Effector memory CD8-positive, alpha-beta T cell (primary cell): ENCODE data around the gene SCGB3A2.
"Not testable (repeated sequence)": the region's sequence is repeated elsewhere in the genome, so short reads cannot be mapped to it uniquely, and the experiment has no call there.

Experiments used
- ATAC-seq: fragments of 150-1000 bp; cut with Tn5 transposase; replicated peaks from 2 replicates; pipeline ENCODE4 v1.10.0; 2021; ENCODE audit warnings: mild to moderate bottlenecking, moderate library complexity
- DNase-seq, 3 experiments: peaks; one replicate each; pipeline ENCODE4 v3.0.0; 2021
- H3K27ac Mint-ChIP-seq, 2 donors: one replicate each; pipeline ENCODE4 v1.8.0; 2022; ENCODE audit warnings: mild to moderate bottlenecking in 2 of 2, mixed read lengths in 2 of 2, moderate library complexity in 2 of 2
- H3K27me3 Mint-ChIP-seq, 2 donors: one replicate each; pipeline ENCODE4 v1.8.0; 2022; ENCODE audit warnings: mixed read lengths in 2 of 2
- H3K36me3 Mint-ChIP-seq: one replicate; pipeline ENCODE4 v1.8.0; 2022; ENCODE audit warnings: mild to moderate bottlenecking, moderate library complexity, mixed read lengths; ENCODE audit not compliant: insufficient read depth
- H3K4me1 Mint-ChIP-seq, 2 donors: one replicate each; pipeline ENCODE4 v1.8.0; 2022; ENCODE audit warnings: low read depth in 2 of 2, mixed read lengths in 2 of 2
- H3K4me3 Mint-ChIP-seq, 2 donors: one replicate each; pipeline ENCODE4 v1.8.0; 2022; ENCODE audit warnings: mild to moderate bottlenecking in 2 of 2, mixed read lengths in 2 of 2, moderate library complexity in 2 of 2
- H3K9me3 Mint-ChIP-seq, 2 donors: one replicate each; pipeline ENCODE4 v1.8.0; 2022; ENCODE audit warnings: mixed read lengths in 2 of 2

Gene SCGB3A2

DNA sequence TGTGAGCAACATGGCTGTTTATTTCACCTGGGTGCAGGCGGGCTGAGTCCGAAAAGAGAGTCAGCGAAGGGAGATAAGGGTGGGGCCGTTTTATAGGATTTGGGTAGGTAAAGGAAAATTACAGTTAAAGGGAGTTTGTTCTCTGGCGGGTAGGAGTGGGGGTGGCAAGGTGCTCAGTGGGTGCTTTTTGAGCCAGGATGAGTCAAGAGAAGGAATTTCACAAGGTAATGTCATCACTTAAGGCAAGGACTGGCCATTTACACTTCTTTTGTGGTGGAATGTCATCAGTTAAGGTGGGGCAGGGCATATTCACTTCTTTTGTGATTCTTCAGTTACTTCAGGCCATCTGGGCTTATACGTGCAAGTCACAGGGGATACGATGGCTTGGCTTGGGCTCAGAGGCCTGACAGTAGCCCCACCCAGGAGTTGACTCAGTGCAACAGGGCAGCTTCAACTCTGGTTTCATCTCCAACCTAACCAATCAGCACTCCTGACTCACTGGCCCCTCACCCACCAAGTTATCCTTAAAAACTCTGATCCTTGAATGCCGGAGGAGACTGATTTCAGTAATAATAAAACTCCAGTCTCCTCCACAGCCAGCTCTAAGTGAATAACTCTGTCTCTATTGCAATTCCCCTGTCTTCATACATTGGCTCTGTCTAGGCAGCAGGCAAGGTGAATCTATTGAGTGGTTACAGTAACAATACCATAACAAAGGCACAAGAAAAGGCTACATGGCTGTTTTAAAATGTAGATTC is 4.2 kb upstream of the SCGB3A2 start:
- not testable (repeated sequence) for DNase-seq, H3K27ac Mint-ChIP-seq, ATAC-seq, H3K4me3 Mint-ChIP-seq, H3K36me3 Mint-ChIP-seq, H3K9me3 Mint-ChIP-seq, H3K4me1 Mint-ChIP-seq
- peaks cover 39 to 40% of the 10 kb centered on the region in 2 donors for H3K27me3 Mint-ChIP-seq

DNA sequence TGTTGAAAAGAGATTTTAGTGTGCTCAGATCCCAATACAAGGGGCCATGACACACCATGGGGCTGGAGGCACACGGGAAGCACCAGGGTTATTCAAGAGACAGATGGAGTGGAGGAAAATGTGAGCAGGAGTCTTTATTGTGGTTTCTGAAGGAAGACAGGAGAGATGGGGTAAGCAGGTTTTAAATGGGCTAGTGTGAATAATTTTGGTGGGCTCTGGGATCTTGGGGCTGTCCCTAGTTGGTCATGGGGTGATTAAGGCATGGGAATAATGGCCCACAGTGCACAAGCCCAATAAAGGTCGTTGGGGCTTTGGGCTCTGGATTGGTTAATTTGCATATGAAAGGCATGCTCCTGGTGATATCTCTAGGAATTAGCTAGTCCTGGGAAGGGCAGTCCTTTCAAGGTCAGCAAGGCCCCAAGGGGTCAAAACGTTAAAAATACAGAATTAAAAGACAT is 3.6 kb upstream of the SCGB3A2 start:
- DNase-seq = no peak
- no peaks in the 10 kb centered on the region for H3K36me3 Mint-ChIP-seq

DNA sequence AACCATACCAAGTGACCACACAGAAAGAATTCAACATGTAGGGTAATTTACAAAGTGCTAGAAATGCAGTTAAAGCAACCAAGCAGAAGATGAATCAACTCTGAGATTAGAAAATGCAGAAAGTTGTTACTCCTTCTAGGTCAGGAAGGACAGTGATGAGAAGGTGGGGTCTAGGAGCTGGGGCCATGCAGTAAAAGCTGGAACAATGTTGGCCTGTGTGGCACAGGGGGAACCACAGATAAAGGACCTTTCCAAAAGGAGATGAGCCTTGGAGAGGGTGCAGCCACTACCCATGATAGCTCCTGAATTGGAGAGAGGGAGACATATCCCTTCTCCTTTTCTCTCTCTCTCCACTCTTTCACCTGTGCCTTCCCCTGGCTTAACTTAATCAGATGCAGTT is 2.4 kb upstream of the SCGB3A2 start:
- DNase-seq (no peak), ATAC-seq (no peak)
- Mint-ChIP-seq H3K4me1 (no peaks in the 10 kb centered on the region), H3K27me3 (peaks cover 41 to 50% of the 10 kb centered on the region in 2 donors), H3K36me3 (no peaks in the 10 kb centered on the region), H3K9me3 (no peaks in the 10 kb centered on the region), H3K27ac (no peak overlapping the region), H3K4me3 (no peak overlapping the region)

More for the DNA sequence above, 3.6 kb upstream of the SCGB3A2 start:
- no peaks in the 10 kb centered on the region for H3K4me1 Mint-ChIP-seq
- no peaks in the 10 kb centered on the region for H3K9me3 Mint-ChIP-seq
- no peak overlapping the region for H3K4me3 Mint-ChIP-seq
- H3K27me3 Mint-ChIP-seq = peaks cover 42 to 45% of the 10 kb centered on the region in 2 donors
- H3K27ac Mint-ChIP-seq = no peak overlapping the region
- no peak for ATAC-seq

DNA sequence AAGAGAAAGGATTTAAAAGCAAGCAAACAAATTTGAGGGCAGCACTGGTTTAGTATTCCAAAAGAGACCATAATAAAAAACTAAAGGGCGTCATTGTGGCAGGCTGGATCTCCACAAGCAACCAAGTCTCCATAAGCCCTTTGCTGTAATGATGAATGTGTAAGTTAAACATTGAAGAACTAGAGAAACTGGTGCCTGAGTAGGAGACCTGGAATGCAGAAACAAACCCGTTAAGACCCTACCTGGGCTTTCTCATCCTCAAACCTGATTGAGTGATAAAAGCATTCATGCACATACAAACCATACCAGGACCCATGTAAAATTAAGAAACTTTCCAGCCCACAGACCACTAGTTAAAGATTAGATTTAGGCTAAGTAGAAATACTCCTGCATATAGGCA is 1.9 kb upstream of the SCGB3A2 start:
- Mint-ChIP-seq H3K27ac (no peak overlapping the region), H3K27me3 (peaks cover 39 to 49% of the 10 kb centered on the region in 2 donors), H3K36me3 (no peaks in the 10 kb centered on the region)

DNA sequence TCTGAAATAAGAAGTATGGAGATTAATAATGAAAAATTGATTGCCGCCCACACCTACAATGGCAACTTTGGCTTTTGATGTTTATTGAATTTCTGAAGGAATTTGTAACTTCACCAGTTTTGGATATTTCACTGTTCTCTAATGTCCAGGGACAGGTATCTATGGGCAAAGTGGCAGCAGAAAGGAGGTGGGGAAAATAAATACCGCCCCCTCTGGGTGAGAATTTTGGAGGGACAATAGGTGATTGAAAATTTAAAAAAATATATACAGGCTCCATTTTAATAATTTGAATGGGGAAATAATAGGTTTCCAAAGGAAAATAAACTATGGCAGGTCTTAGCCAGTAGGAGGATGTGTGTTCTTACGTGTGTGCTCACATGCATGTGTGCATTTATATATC is 1.3 kb downstream of the SCGB3A2 start:
- H3K9me3 Mint-ChIP-seq = no peaks in the 10 kb centered on the region

More for the DNA sequence above, 1.9 kb upstream of the SCGB3A2 start:
- H3K4me1 Mint-ChIP-seq = no peaks in the 10 kb centered on the region
- H3K4me3 Mint-ChIP-seq = no peak overlapping the region
- no peak for DNase-seq
- H3K9me3 Mint-ChIP-seq = no peaks in the 10 kb centered on the region
- ATAC-seq = no peak

DNA sequence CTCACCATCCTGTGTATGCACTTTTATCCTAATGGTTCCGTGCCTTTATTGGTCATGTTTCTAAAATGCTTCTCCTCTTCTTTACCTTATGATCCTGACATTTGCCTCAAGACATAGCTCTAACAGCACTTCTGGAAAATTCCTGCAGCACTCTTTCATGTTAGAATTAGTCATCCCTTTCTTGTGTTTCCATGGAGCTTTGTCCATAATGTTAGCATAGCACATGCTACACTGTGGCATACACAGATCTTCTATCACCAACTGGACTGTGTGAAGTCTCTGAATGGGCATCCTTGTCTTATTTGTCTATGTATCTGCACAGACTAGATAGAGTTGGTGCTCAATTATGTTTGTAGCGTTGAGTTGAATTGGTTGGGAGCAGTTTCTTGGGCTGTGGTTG is 2.0 kb downstream of the SCGB3A2 start:
- ATAC-seq (no peak), DNase-seq (no peak)
- Mint-ChIP-seq H3K9me3 (no peaks in the 10 kb centered on the region), H3K27me3 (peaks cover 23% of the 10 kb centered on the region in 2 donors), H3K36me3 (no peaks in the 10 kb centered on the region), H3K4me3 (no peak overlapping the region), H3K4me1 (no peaks in the 10 kb centered on the region), H3K27ac (no peak overlapping the region)

More for the DNA sequence above, 1.3 kb downstream of the SCGB3A2 start:
- H3K36me3 Mint-ChIP-seq = no peaks in the 10 kb centered on the region
- H3K4me3 Mint-ChIP-seq = no peak overlapping the region
- ATAC-seq = no peak
- peaks cover 21 to 23% of the 10 kb centered on the region in 2 donors for H3K27me3 Mint-ChIP-seq
- no peaks in the 10 kb centered on the region for H3K4me1 Mint-ChIP-seq
- DNase-seq = no peak
- no peak overlapping the region for H3K27ac Mint-ChIP-seq

DNA sequence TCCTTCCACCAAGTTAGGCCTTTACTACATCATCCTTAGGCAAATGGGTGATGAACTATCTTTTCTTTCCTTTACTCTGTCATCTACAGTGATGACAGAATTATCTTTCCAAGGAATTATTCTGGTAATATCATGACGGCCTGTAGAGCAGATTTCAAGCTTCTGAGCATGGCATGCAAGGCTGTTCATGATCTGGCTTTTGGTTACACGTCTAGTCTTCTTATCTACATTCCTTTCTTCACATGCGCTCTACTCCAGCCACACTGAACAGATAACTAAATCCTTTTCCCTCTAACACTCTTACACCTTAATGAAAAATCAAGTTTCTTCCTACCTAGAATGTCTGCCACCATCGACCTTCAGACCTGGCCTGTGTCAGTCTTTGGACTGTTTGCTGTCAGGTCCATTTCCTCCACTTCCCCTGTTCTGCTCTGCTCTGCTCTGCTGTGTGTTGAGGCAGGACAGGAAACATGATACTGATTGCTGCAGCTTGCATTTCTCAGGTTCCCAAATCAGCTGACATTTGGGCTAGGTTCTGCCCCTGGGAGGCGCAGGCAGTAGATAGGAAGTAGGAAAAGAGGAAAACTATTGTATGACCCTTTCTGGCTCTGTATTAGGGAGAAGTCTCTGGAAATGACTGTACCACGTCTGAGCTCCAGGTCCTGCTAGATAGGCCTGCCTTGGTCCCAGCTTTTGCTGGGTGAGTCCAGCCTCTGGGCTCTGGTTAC is 4.2 kb downstream of the SCGB3A2 start:
- H3K4me3 Mint-ChIP-seq = no peak overlapping the region
- H3K4me1 Mint-ChIP-seq = no peaks in the 10 kb centered on the region
- ATAC-seq = no peak
- no peaks in the 10 kb centered on the region for H3K36me3 Mint-ChIP-seq
- DNase-seq = no peak
- no peaks in the 10 kb centered on the region for H3K9me3 Mint-ChIP-seq
- no peak overlapping the region for H3K27ac Mint-ChIP-seq
- peaks cover 23 to 24% of the 10 kb centered on the region in 2 donors for H3K27me3 Mint-ChIP-seq

DNA sequence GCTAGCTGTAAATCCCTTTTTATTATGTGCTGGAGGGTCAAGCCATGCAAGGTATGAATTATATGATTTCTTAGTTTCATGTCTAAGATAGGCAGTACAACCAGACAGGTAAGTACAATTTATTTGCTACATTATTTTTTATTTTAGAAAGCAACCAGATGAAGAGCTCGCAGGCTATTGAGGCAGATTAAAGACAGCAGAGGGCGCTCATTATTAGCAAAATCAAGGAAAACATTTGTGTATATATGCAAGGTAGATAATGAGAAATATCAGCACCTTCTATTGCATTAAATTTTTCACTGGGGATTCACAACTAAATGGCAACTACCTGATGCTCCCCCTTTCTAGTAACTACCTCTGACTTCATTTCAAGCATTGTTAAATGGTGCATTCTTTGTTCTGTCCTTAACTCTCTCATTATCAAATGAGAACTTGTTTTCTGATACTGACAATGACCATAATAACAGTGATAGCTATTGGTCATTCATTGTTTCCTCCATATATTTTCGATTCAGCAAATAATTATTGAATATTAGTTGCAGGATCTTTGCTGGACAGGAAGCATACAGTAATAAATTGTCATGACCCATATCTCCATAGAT is 8.6 kb downstream of the SCGB3A2 start:
- H3K27me3 Mint-ChIP-seq = peaks cover 17 to 25% of the 10 kb centered on the region in 2 donors
- H3K9me3 Mint-ChIP-seq = no peaks in the 10 kb centered on the region
- no peak overlapping the region for H3K27ac Mint-ChIP-seq
- ATAC-seq = no peak
- H3K4me1 Mint-ChIP-seq = no peaks in the 10 kb centered on the region
- H3K4me3 Mint-ChIP-seq = no peak overlapping the region
- DNase-seq = no peak
- no peaks in the 10 kb centered on the region for H3K36me3 Mint-ChIP-seq

DNA sequence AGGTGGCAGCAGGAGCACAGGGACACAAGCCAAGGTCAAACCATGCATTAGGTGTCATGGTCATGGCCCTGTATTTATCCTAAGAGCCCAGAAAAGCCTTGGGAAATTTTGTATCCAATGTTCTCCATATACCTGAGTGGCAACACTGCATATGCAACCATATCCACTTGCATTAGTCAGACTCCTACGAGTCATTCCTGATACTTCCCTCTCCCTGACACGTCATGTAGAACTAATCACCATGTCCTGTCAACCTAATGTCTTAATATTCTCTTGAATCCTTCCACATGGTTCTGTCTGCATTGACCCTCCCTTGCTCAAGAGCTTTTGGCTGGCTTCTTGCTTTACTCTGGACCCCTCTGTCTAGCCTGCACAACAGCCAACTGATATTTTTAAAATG is 9.4 kb downstream of the SCGB3A2 start:
- Mint-ChIP-seq H3K27me3 (peaks cover 17 to 25% of the 10 kb centered on the region in 2 donors), H3K9me3 (no peaks in the 10 kb centered on the region), H3K27ac (no peak overlapping the region), H3K4me3 (no peak overlapping the region), H3K36me3 (no peaks in the 10 kb centered on the region), H3K4me1 (no peaks in the 10 kb centered on the region)
- DNase-seq (no peak), ATAC-seq (no peak)

DNA sequence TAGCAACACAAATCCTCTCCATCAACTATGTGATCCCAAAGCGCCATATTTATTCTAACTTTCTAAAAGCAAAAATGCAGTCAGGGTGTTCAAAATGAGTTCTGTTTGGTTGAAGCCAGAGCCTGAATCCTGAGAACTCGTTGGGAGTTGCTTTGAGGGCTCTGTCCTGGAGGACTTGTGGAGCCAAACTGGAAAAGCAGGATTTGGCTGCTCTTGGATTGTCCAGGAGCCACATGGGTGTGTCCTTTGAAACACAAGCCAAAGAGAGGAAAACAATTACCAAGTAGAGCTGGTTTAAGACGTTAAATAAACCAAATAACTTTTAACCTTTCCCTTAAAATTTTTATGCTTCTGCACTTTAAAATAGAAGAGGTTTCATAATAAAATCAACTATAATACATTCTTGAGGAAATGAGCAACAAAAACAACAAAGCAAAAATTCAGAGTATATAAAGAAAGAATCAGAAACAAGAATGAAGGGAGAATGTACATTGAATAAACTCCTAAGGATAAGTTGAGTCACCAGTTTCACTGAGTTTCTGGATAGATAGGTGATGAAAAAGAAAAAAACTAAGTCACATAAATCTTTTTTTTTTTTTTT is 14.3 kb downstream of the SCGB3A2 start:
- peaks cover 17 to 22% of the 10 kb centered on the region in 2 donors for H3K27me3 Mint-ChIP-seq
- ATAC-seq = no peak
- no peaks in the 10 kb centered on the region for H3K36me3 Mint-ChIP-seq
- H3K9me3 Mint-ChIP-seq = no peaks in the 10 kb centered on the region
- H3K4me1 Mint-ChIP-seq = no peaks in the 10 kb centered on the region
- no peak overlapping the region for H3K27ac Mint-ChIP-seq
- no peak overlapping the region for H3K4me3 Mint-ChIP-seq
- DNase-seq = no peak

DNA sequence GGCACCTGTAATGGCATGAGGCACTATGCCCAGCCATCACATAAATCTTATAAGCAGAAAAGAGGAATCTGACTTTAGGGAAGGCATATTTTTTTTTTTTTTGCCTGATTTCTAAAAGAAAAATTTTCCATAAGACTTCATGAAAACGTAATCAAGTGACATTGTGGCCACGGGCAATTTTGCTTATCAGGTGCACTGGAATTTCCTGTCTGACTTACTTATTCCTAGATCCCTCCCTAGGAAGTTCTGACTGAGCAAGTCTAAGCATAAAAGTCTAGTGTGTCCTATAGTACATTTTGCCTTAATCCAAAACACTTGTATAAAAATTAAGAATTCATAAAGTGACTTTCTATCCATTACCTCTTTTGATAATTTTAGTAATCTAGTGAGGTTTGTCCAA is 15.3 kb downstream of the SCGB3A2 start:
- Mint-ChIP-seq H3K9me3 (no peaks in the 10 kb centered on the region), H3K27ac (no peak overlapping the region), H3K27me3 (peaks cover 17 to 29% of the 10 kb centered on the region in 2 donors), H3K36me3 (no peaks in the 10 kb centered on the region), H3K4me1 (no peaks in the 10 kb centered on the region), H3K4me3 (no peak overlapping the region)
- ATAC-seq (no peak), DNase-seq (no peak)

DNA sequence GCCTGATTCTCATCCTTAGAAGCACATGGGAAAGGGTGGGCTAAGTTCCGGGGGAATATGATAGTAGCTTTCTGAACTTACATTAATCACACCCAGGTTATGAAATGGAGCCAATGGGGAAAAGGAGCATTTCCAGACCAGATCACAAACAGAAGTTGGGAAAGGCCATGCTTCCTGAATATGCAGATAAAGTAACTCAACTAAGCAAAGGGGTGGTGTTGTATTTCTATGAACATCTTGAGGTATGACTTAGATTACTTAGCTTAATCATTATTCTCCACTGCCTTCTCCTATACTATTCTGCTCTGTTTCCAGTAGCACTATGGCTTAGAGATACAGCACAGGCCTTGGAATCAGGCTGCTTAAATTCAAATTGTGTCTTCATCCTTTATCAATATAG is 17.4 kb downstream of the SCGB3A2 start:
- no peak for ATAC-seq
- no peaks in the 10 kb centered on the region for H3K4me1 Mint-ChIP-seq
- H3K27ac Mint-ChIP-seq = no peak overlapping the region

DNA sequence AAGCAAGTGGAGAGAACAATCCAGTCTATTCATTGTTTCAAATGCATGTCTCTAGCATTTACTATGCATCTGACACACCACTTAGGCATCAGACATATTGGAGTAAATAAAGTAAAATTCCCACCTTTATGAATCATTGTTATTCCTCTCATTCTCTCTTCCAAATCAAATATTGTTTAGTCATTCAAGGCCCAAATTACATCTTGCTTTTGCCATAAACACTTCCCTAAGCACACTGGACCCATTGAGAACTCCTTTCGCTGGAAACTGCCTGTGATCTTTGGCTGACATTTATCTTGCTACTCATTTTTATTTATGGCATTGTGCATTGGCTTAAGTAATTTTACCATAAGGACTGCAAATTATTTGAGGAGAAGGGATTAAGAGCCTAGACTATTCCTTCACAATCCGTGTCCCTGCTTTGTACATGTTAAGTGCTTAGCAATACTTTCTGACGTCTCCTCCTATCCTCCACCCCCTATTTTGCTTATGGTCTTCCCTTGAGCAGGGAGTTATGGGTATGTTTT is 20.4 kb downstream of the SCGB3A2 start:
- H3K36me3 Mint-ChIP-seq = no peaks in the 10 kb centered on the region
- H3K27me3 Mint-ChIP-seq = peaks cover 0 to 29% of the 10 kb centered on the region in 2 donors
- H3K27ac Mint-ChIP-seq = no peak overlapping the region
- ATAC-seq (no peak), DNase-seq (no peak)
- H3K9me3 Mint-ChIP-seq = no peaks in the 10 kb centered on the region
- no peak overlapping the region for H3K4me3 Mint-ChIP-seq
- no peaks in the 10 kb centered on the region for H3K4me1 Mint-ChIP-seq

More for the DNA sequence above, 17.4 kb downstream of the SCGB3A2 start:
- DNase-seq = no peak
- no peaks in the 10 kb centered on the region for H3K36me3 Mint-ChIP-seq
- H3K27me3 Mint-ChIP-seq = peaks cover 8 to 35% of the 10 kb centered on the region in 2 donors
- no peak overlapping the region for H3K4me3 Mint-ChIP-seq
- no peaks in the 10 kb centered on the region for H3K9me3 Mint-ChIP-seq
